DLD1 (cell line): ENCODE measurements around the gene DYTN.
"Not testable (repeated sequence)": the region's sequence is repeated elsewhere in the genome, so short reads cannot be mapped to it uniquely, and the experiment has no call there.

Source experiments
- in situ Hi-C: cut with HindIII; loops from 2 replicates; pipeline ENCODE4 v1.10.0; 2017; ENCODE audit warnings: low sequenced_read_pairs

The DYTN gene

DNA sequence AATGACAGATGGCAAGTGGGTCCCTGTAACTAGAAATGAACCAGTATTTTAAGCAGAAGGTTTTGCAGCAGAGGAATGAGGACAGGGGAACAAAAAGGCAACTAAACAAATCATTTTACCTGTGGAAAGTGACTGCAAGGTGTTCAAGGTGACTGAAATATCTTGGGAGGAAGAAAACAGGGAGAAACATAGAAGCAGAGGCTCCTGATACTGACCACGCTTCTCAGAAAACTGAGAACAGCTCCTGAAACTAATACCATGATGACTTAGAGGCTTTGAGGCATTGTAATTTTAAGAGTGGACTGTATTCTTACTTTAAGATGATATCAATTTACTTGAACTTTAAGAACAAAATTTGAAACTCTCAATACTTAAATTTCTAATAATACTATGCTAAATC is at the start of gene DYTN:
Gene DYTN, minus strand, starts transcription at position 101 of the 400 bp plus-strand sequence. CDS start 117 bp downstream, outside the sequence.
- in situ Hi-C loops: no loop called here

GRCh38 chr2:206766057-206766930 is 48.1 kb upstream of the DYTN start:
- in situ Hi-C loops: no loop called here

DNA sequence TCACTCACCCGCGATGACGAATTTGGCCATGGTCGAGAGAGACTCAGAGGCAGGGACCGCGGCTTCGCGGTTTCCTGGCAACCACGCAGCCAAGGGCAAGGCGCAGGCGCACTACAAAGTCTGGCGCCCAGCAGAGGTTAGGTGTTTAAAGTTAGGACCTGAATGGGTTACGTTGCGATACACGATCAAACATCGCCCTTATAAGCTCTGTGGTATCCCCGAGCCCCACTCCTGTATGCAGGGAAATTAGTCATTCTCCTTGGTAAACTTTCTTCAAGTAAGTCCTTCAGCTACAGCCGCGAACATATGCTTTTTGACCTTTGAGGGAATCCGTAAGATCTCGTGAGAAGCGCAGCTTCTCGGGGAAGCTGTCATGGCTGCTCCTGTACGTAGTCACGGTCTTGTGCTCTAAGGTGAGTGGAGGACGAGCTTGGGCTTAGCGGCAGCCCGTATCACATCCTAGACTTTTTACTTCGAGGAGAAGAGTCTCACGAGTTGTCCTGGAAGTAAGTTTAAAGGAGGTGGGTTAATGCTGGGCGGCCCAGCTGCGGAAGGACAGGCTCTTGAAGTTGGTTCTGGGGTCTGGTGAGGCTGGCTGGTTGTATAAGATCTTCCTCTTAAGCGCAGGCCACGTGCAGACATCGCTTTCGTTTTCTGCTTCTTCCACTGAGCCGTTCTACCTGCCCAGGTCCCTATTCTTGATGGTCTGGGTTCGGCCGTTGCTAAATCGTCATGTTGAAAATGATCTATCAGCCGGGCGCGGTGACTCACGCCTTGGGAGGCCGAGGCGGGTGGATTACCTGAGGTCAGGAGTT is 47.3 kb upstream of the DYTN start, which contains the start of the genes FASTKD2 and MDH1B:
Gene FASTKD2, plus strand, starts transcription at position 365 of the 815 bp plus-strand sequence. CDS start 1,088 bp downstream, outside the sequence.
Gene MDH1B, minus strand, starts transcription at position 87 of the 815 bp plus-strand sequence. Its CDS starts 57 bp downstream, at position 30.
- in situ Hi-C loops: no loop called here

- in situ Hi-C loops: no loop called here
These were observed 46.6 kb upstream of the DYTN start for GRCh38 chr2:206764673-206765241.

DNA sequence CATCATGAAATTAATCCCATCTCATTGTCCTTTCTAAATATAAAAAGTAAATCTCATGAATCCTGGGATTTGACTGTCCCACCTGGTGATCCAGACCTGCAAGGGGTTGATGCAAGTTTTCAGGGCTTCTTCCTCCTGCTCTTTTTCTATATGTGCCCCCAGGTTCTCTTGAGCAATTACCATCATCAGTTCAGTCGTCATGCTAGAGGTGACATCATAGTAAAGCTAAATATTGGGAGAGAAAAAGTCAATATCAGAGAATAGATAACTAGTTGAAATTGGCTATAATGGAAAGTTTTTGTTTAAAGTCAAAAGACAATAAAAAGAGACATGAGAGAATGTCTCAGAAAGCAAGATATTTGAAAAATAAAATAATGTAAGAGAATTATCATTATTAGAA is 38.6 kb upstream of the DYTN start:
- in situ Hi-C loops: no loop called here

GRCh38 chr2:206740800-206741199 is 22.6 kb upstream of the DYTN start:
- in situ Hi-C loops: no loop called here

DNA sequence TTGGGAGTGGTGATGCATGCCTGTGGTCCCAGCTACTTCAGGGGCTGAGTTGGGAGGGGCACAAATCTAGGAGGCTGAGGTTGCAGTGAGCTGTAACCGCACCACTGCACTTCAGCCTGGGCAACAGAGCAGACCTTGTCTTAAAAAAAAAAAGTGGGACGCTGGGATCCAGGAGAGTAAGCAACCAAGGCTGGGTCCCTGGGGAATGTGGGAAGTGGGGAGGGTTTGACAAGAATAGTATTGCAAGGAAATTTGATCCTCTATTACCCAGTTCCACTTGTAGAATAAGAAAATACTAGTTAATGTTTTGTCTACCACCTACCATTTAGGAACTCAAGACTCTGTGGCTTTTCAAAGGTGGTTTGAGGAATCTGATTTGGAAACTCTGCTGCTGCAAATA is 21.1 kb upstream of the DYTN start:
- in situ Hi-C loops: no loop called here

DNA sequence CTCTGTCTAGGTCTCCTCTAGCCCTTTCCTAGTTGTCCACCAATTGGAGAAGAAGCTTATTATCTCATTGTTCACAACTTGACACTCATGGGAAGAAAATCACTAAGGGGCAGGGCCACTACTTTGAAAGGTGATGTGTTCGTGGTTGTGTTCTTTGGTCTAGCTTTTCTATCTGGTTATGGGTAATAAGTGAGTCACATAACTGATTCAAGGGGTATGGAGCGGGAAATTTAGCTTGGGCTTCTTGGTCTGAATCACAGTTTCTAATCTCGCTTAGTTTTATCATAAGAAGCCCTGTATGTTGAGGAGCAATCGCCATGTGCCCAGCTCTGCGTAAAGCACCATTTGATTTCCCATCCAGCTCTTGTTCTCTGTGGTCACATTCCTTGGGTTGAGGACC is 18.7 kb upstream of the DYTN start:
- in situ Hi-C loops: no loop called here

- in situ Hi-C loops: no loop called here
These were observed 15.1 kb upstream of the DYTN start for GRCh38 chr2:206733341-206733740.

DNA sequence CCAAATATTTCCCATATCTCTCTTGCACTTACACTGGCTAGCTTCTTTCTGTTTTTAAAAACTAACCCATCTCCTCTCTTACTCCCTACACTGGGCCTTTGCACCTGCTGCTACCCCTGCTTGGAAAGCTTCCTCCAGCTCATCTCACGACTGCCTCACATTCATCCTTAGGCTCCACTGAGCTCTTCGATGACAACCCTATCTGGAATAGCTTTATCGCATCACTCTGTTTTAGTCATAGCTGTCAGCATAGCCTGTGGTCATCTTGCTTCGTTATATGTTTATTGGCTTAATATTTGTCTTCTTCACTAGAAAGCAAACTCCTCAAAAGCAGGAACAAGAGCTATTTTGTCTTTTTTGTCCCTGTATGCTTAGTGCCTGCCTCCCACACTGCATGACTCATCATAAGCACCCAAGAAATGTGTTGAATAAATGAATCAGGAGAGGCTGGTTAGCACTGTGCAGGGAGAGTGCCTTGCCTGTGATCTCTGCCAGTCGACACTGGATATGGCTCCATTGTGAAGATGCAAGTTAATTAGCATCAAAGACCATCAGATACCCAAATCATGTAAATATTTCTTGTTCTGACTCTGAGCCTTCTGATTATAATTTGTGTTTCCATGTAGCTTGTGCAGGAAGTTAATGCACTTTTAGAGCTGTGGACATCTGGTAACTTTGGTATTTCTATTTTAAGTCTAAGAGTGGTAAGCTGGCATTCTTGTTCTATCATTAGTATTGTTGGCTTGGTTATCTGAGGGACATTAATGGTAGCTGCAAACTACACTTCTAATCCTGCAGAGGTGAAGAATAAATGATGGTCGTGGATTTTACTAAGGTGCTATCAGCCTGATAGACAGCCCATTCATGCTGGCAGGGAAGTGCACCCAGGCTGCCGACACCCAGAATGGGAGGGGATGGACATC is 10.3 kb upstream of the DYTN start:
- in situ Hi-C loops: no loop called here

DNA sequence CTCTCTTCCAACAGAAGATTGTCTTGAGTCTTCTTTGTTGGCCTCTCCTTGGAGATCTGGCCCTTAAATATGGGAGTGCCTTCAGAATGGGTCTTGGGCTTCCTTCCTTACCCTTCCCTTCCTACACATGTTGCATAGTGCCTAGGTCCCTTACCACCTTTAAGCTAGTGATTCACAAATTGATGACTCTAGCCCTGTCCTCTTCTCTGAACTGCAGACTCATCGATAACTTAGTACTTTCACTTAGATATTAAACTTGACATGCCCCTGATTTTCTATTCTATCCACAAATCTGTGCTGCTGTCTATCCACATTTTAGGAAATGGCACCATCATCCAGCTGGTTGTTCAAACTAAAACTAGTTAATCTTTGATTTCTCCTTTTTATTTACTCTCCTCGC is 9.1 kb upstream of the DYTN start:
- in situ Hi-C loops: no loop called here

DNA sequence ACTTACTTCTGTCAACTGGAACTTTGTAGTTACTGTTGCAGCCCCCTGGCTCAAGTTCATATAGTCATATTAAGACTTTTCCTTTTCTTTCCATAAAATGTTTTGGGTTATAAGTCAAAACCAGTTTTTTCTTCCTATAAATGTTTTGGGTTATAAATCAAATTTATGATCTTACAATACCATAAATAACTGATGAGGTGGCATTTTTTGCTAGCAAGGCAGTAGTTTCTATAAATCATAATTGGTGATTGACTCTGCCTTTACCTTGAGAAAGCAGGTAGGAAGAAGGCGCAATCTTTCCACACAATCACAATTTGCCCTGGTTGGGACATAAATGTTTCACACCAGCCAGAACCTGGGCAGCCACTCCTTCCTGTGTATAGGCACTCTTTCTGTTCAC is 5.1 kb upstream of the DYTN start:
- in situ Hi-C loops: no loop called here

- in situ Hi-C loops: no loop called here
These were observed 3.2 kb upstream of the DYTN start for GRCh38 chr2:206721256-206721920.

- in situ Hi-C loops: no loop called here
These were observed 1.6 kb downstream of the DYTN start for GRCh38 chr2:206716623-206717022.

DNA sequence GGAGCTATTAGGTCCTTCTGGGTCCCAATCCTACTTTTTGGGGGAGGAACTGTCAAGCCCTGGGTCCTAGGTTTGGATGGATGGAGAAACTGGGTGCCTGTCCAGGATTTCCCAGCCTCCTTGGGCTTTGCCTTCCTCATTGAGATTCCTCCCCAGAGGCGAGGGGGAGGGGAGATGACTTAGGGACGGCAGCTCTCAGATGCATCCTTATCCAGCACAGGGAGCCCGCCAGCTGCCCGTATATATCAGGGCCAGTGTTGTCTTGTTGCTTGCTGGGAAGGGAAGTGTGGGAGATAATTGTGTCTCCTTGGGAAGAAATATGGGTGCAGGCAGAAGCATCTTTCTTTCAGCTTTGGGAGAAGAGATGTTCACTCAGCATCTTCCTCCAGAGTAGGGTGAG is 3.0 kb downstream of the DYTN start:
- in situ Hi-C loops: not testable (repeated sequence)

DNA sequence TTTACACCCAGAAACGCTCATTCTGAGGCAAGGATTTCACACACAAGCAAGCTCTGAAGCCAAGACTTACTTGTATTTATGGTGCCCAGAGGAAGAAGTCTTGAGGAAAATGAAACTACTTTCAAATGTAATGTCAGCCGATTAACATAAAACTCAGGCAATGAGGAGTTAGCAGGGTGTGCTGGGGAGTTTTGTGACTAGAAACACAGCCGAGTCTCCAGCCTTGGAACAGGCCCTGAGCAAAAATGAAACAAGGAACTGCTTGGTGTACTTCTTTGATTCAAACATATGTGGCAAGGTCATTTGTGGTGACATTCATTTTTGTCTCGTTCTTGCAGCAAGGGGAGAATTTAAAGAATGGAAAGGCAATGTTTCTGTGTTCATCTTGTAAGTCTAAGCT is 4.5 kb downstream of the DYTN start:
- in situ Hi-C loops: no loop called here

GRCh38 chr2:206708286-206708685 is 9.9 kb downstream of the DYTN start:
- in situ Hi-C loops: no loop called here

GRCh38 chr2:206707164-206707701 is 11.0 kb downstream of the DYTN start:
- in situ Hi-C loops: no loop called here

DNA sequence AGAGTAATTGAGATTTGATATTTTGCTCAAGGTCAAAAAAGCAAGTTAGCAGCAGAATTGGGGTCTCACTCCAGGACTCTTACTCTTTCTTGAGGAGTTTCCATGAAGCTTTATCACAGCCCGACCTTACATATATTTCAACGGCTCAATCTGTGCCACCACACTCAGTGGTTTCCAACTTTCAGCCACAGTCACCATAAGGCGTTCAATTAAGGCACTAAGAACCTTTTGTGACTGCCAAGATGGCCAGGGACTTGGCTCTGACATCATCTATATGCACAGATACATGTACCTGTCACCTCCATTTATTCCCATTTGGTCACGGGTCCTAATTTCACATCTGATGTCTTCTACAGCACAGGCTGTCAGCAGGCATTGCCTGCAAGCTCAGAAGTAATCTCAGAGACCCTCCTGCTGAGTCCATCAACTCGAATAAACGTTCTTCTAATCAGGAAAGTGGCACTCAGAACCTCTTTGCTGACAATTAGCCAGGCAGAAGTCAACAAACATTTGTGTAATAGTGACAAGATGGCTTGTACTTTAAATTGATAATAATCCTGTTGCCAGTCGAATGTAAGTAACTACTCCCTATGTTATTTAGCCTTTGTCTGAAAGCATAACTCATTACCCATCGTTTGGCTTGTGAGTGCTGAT is 16.1 kb downstream of the DYTN start:
- in situ Hi-C loops: no loop called here
